HG03175 (cell line): ENCODE data around the gene POLRMT.

Source experiments
- ATAC-seq: cut with Tn5 transposase; IDR thresholded peaks from one replicate; pipeline ENCODE4 v1.9.1; 2021; ENCODE audit warnings: mild to moderate bottlenecking, moderate library complexity; ENCODE audit not compliant: unreplicated experiment

The POLRMT gene

GRCh38 chr19:663682-664117 lies 30.4 kb upstream of the POLRMT start:
- no peak for ATAC-seq

DNA sequence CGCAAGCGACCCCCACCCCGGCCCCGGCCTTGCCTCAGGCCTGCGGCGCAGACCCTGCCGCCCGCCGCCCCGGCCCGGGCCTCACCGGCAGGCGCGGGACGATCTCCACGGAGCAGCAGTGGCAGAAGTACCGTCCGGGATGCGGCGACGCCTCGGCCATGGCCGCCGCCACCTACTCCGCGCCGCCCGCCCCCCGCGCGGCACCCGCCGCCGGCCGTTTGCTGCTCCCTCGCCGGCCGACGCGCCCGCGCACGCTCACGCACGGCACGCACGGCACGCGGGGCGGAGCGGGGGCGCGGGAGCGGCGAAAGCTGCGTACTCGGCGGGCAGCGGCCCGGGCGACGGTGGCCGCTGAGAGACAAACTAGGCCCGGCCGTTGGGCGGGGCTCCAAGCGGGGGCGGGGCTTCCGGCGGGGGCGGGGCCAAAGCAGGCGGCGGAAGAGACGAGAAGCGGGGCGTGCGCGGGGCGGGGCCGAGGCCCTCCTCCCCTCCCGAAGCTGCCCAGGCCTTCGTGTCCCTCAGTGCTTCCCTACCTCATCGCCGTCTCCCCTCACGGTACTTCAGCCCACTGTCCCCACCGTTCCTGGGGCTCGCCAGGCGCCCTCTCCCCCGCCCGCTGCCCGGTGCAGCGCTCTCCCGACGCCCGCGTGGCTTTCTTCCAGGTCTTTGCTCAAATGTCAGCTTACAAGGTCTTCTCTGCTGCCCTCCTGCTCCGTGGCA lies 29.8 kb upstream of the POLRMT start, which contains the start of gene RNF126:
Gene RNF126, minus strand, starts transcription at position 253 of the 720 bp plus-strand sequence. Its CDS starts 93 bp downstream, at position 160.
- peak; percentile 65 for ATAC-seq

- ATAC-seq = peak; percentile 14
These were observed 29.0 kb upstream of the POLRMT start for GRCh38 chr19:662207-662961.

DNA sequence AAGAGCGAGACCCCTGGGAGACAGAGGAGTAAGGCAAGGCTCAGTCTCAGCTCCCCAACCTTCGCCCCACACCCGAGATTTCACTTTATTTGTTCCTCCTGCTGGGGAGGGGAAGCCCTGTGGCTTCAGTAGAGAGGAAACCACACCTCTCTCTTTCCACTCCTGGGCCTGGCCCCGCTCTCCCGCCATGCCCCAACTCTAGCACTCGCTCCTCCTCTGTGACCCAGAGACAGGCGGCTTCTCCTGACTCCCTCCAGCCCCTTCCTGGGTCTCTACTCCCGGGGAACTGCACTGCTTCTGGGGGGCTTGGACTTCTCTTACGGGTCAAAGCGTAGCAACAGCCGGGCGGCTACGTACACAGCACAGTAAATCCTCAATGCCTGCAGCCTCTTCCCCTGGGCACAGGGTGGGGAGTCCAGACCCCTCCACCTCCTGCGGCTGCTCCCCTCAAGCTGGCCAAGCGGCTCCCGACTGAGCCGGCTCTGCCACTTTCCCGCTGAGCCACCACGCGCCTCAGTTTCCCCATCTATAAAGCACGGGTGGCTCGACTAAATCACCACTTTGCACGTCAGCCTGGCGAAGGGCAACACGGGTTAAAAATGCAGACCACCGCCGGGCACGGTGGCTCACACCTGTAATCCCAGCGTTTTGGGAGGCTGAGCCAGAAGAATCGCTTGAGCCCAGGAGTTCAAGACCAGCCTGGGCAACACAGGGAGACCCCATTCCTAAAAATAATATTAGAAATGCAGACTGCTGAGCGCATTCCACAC lies 28.3 kb upstream of the POLRMT start:
- peak; percentile 28 for ATAC-seq

DNA sequence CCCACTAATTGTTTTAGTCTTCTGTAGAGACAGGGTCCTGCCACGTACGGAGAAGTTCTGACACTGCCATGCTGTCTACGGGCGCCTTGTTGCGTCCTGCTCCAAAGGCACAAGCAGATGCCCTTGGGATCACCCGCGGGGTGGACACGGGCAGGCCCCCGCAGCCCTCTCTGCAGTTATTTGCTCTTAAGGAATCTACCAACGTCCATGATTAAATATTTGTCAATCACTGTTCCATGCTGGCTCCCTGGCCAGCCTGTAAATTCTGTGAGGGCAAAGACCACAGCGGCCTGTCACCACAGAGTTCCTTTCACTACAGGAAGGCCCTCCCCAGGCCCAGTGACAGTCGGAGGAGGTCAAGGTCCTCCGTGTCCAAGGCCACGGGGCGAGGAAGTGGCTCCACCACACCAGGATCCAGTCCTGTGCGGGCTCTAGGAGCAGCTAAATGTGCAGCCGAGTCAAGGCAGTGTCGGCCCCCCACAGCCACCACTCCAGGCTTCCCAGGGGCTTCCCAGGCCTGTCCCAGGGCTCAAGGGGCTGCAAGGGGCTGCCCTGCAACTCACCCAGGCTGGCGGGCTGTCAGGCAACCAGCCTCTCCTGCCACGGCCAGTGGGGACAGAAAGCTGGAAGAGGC lies 27.6 kb upstream of the POLRMT start:
- ATAC-seq = no peak

GRCh38 chr19:658916-659839 lies 25.8 kb upstream of the POLRMT start:
- no peak for ATAC-seq

DNA sequence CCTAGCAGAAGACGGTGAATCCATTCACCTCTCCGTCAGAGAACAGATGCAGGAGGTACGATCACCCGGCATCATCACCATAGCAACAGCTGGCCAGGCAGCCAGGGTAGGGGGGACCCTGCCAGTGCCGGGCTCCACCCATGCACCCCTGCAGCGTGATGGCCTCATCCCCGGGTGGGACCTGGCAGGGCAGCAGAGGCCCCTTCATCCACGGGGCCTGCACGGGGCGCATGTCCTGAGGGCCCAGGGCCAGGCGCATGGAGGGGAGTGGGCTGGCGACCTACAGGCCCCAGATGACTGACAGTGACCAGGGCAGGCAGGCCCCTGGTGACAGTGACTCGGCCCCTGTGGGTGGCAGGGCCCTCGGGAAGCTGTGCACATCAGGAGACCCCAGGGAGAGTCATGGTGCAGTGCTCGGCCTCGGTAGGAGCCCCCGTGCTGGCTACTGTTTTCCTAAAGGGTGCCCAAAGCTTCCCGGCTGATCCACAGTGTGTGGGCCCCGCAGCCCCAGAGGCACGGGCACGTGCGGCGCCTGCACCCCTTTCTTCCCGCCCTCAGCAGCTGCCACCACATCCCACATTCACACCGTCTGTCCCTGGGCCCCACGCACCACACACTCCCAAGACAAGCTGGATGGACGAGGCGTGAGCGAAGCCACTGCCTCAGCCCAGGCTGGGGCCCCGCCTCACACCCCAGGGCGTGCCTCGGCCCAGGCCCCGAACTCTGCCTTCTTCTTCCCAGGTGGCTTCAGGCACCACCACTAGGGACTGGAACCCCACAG lies 24.9 kb upstream of the POLRMT start:
- no peak for ATAC-seq

- no peak for ATAC-seq
These were observed 24.3 kb upstream of the POLRMT start for GRCh38 chr19:657611-658010.

GRCh38 chr19:656751-657559 lies 23.6 kb upstream of the POLRMT start:
- ATAC-seq = no peak

- ATAC-seq = no peak
These were observed 22.4 kb upstream of the POLRMT start for GRCh38 chr19:655691-656090.

- no peak for ATAC-seq
These were observed 20.1 kb upstream of the POLRMT start for GRCh38 chr19:653425-653824.

- no peak for ATAC-seq
These were observed 19.4 kb upstream of the POLRMT start for GRCh38 chr19:652467-653389.

DNA sequence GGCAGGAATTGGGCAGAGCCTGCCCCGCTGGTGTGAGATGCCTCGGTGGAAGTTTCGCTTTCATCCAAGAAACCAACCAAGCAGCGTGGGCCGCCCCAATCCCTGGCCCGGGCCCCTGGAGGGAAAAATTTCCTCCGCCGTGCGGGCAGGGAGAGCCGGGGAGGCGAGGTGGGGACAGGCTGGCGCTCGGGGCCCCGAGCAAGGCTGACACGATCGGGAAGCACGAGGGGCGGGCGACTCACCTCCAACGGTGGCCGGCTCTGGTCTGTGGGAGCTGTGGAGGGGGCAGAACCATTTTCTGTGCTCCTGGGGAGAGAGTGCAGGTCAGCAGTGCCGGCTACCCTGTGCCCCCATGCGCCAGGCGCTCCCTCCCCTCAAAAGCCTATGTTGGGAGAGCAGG lies 18.7 kb upstream of the POLRMT start:
- no peak for ATAC-seq

- no peak for ATAC-seq
These were observed 17.9 kb upstream of the POLRMT start for GRCh38 chr19:651114-651818.

DNA sequence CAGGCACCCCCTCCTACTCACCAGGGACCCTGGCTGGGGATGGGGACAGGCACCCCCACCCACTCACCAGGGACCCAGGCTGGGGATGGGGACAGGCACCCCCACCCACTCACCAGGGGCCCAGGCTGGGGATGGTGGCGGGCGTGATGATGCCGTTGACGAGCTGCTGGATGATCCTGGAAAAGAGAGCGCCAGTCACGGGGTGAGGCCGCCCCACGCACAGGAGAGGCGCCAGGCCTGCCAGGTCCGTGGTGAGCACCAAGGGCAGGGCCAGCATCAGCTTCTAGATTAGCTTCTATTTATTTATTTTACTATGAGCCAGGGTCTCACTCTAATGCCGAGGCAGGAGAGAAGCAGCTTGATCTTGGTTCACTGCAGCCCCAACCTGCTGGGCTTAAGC lies 16.8 kb upstream of the POLRMT start:
- ATAC-seq = no peak

DNA sequence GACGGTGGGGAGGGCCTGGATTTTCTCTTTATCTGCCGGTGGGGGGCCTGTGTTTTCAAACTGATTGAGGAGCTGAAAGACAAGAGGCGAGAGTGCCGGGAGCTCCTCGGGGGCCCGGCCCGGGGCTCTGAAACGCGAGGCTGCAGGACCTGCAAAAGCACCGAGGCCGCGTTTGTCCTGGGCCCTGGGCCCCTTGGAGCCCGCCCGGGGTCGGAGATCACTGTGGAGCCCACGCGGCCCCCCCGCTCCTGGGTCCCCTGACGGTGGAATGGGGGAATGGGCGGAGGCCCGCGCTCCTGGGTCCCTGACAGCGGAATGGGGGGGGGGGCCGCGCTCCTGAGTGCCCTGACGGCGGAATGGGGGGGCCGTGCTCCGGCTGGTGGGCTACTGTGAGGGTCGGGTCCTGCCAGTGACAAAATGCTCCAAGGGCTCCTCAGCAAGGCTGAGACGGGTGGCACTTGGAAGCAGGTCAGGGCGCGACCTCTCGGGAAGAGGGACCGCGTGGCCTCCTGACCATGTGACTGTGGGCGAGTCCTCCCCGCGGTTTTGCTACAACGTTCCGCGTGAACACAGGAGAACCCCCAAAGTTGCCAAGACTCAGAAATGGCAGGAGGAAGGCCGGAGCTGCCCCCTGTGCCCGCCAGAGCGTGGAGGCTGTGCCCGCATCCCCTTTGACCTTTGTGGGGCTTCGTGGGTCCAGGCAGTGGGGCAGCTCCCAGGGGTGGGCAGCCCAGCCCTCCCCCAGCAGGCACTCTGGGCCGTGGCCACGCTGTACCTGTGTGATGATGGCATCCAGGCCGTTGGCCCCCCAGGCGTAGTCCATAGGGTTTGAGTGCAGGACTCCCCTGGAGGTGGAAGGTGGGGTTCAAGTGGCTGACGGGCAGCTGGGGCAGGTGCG lies 15.8 kb upstream of the POLRMT start:
- no peak for ATAC-seq
